GM23338 (cell line): ENCODE data around the gene TRIP4. TPM values are rescaled to one million over a fixed set of nuclear protein-coding genes. Genes with fewer than 3 reads are reported as not detected.

Experiments
- ATAC-seq: fragments of 200-7000 bp; cut with Tn5 transposase; 3 replicates; pipeline ENCODE4 v1.9.1; 2020
- DNase-seq: peaks from one replicate; pipeline ENCODE4 v3.0.0-alpha.2; 2015; ENCODE audit warnings: low spot score
- H2AFZ ChIP-seq: fragments of 200-600 bp; sonication (generic); 2 replicates; pipeline ENCODE4 v1.8.0; 2016; ENCODE audit warnings: antibody characterized with exemption, mild to moderate bottlenecking, moderate library complexity
- H3F3A ChIP-seq: fragments of 200-600 bp; sonication (generic); replicated peaks from 2 replicates; pipeline ENCODE4 v1.8.0; 2017; ENCODE audit warnings: antibody characterized with exemption, mixed run types, low read depth
- H3K27ac ChIP-seq: fragments of 200-600 bp; sonication (generic); 2 replicates; pipeline ENCODE4 v1.6.1; 2016; ENCODE audit warnings: low read depth
- H3K27me3 ChIP-seq: fragments of 200-600 bp; sonication (generic); 2 replicates; pipeline ENCODE4 v1.8.0; 2016; ENCODE audit warnings: mild to moderate bottlenecking, mixed run types, moderate library complexity; ENCODE audit not compliant: insufficient read depth
- H3K36me3 ChIP-seq: fragments of 200-600 bp; sonication (generic); 2 replicates; pipeline ENCODE4 v1.8.0; 2016; ENCODE audit warnings: mild to moderate bottlenecking; ENCODE audit not compliant: insufficient read depth
- H3K4me1 ChIP-seq: fragments of 200-600 bp; sonication (generic); 2 replicates; pipeline ENCODE4 v1.8.0; 2016; ENCODE audit warnings: mild to moderate bottlenecking, moderate library complexity; ENCODE audit not compliant: insufficient read depth
- H3K4me2 ChIP-seq: fragments of 200-600 bp; sonication (generic); 2 replicates; pipeline ENCODE4 v1.7.1; 2017; ENCODE audit warnings: mixed run types
- H3K4me3 ChIP-seq: fragments of 200-600 bp; sonication (generic); 2 replicates; pipeline ENCODE4 v1.6.1; 2016; ENCODE audit warnings: mixed run types
- H3K79me2 ChIP-seq: fragments of 200-600 bp; sonication (generic); replicated peaks from 2 replicates; pipeline ENCODE4 v1.8.0; 2017; ENCODE audit warnings: mild to moderate bottlenecking; ENCODE audit not compliant: insufficient read depth
- H3K9me2 ChIP-seq: fragments of 200-600 bp; sonication (generic); 2 replicates; pipeline ENCODE4 v1.8.0; 2017; ENCODE audit not compliant: insufficient read depth
- H4K20me1 ChIP-seq: fragments of 200-600 bp; sonication (generic); replicated peaks from 2 replicates; pipeline ENCODE4 v1.8.0; 2017; ENCODE audit warnings: mild to moderate bottlenecking; ENCODE audit not compliant: insufficient read depth
- H3K27ac Mint-ChIP-seq: 2 replicates; pipeline ENCODE4 v1.8.0; 2020; ENCODE audit warnings: inconsistent platforms, mild to moderate bottlenecking, moderate library complexity, mixed read lengths
- H3K27me3 Mint-ChIP-seq: 3 replicates; pipeline ENCODE4 v1.8.0; 2022; ENCODE audit warnings: low read depth, mild to moderate bottlenecking, moderate library complexity, mixed read lengths, inconsistent platforms; ENCODE audit not compliant: insufficient read depth, poor library complexity
- H3K36me3 Mint-ChIP-seq: 3 replicates; pipeline ENCODE4 v1.8.0; 2021; ENCODE audit warnings: low read depth, mild to moderate bottlenecking, inconsistent platforms, moderate library complexity, mixed read lengths
- H3K4me1 Mint-ChIP-seq: 3 replicates; pipeline ENCODE4 v1.8.0; 2020; ENCODE audit warnings: mild to moderate bottlenecking, inconsistent platforms, mixed read lengths
- H3K4me3 Mint-ChIP-seq: 3 replicates; pipeline ENCODE4 v1.8.0; 2021; ENCODE audit warnings: moderate library complexity, mild to moderate bottlenecking, inconsistent platforms, mixed read lengths
- H3K9me3 Mint-ChIP-seq: 3 replicates; pipeline ENCODE4 v1.8.0; 2020; ENCODE audit warnings: moderate library complexity, mild to moderate bottlenecking, inconsistent platforms, mixed read lengths
- CREB1 ChIP-seq: fragments of 250-450 bp; sonication (Bioruptor Pico); IDR thresholded peaks from 2 replicates; pipeline ENCODE4 v1.5.0; 2020; ENCODE audit warnings: low read depth, mild to moderate bottlenecking, moderate library complexity
- CTCF ChIP-seq, 2 experiments: fragments of 200-600 bp in 1 of 2; sonication (generic) in 1 of 2; conservative IDR thresholded peaks; 2 replicates each; pipeline versions ENCODE4 v1.5.1 to v1.6.1; 2016 to 2017; ENCODE audit warnings: antibody characterized with exemption in 2 of 2, low read depth in 2 of 2, mild to moderate bottlenecking in 2 of 2, moderate library complexity in 1 of 2
- ETS1 ChIP-seq: IDR thresholded peaks from 2 replicates; pipeline ENCODE4 v1.6.1; 2016; ENCODE audit warnings: antibody characterized with exemption
- EZH2 ChIP-seq: fragments of 200-600 bp; sonication (generic); IDR thresholded peaks from one replicate; pipeline ENCODE4 v1.8.0; 2017; ENCODE audit warnings: antibody characterized with exemption, mild to moderate bottlenecking, low read depth; ENCODE audit not compliant: unreplicated experiment
- EZH2phosphoT487 ChIP-seq: fragments of 200-600 bp; sonication (generic); IDR thresholded peaks from one replicate; pipeline ENCODE4 v1.8.1; 2018; ENCODE audit warnings: antibody characterized with exemption; ENCODE audit not compliant: unreplicated experiment
- JUNB ChIP-seq: IDR thresholded peaks from one replicate; pipeline ENCODE4 v1.6.1; 2016; ENCODE audit warnings: antibody characterized with exemption; ENCODE audit not compliant: unreplicated experiment
- NANOG ChIP-seq: IDR thresholded peaks from 2 replicates; pipeline ENCODE4 v1.6.1; 2016; ENCODE audit warnings: antibody characterized with exemption, borderline replicate concordance
- POLR2AphosphoS5 ChIP-seq: IDR thresholded peaks from 2 replicates; pipeline ENCODE4 v1.6.1; 2016; ENCODE audit warnings: antibody characterized with exemption, low read depth
- REST ChIP-seq: IDR thresholded peaks from one replicate; pipeline ENCODE4 v1.6.1; 2018; ENCODE audit warnings: antibody characterized with exemption; ENCODE audit not compliant: unreplicated experiment
- STAT1 ChIP-seq: IDR thresholded peaks from one replicate; pipeline ENCODE4 v1.6.1; 2016; ENCODE audit warnings: antibody characterized with exemption; ENCODE audit not compliant: unreplicated experiment
- ZNF114 ChIP-seq: fragments of 250-450 bp; sonication (Bioruptor Pico); IDR thresholded peaks from 2 replicates; pipeline ENCODE4 v1.5.0; 2020; ENCODE audit warnings: mild to moderate bottlenecking, moderate library complexity
- ZNF331 ChIP-seq: fragments of 250-450 bp; sonication (Bioruptor Pico); IDR thresholded peaks from 2 replicates; pipeline ENCODE4 v1.5.0; 2020; ENCODE audit warnings: low read depth, mild to moderate bottlenecking, moderate library complexity
- ZNF462 ChIP-seq: fragments of 250-450 bp; sonication (Bioruptor Pico); IDR thresholded peaks from 2 replicates; pipeline ENCODE4 v1.5.0; 2020; ENCODE audit warnings: mild to moderate bottlenecking, moderate library complexity
- polyA plus RNA-seq: library from polyadenylated mRNA; unstranded; fragments of >200 nt; fragmentation: Nextera tagmentation; extraction: Ambion mirVana; gene quantifications from 2 replicates; pipeline ENCODE4 v1.2.1, GENCODE V29; 2016
- total RNA-seq: library from RNA; depleted of rRNA; stranded (reverse); fragments of >200 nt; shearing (Covaris generic); gene quantifications from 2 replicates; pipeline ENCODE4 v1.2.3, GENCODE V29; 2014

The TRIP4 gene
- total and polyA plus RNA-seq, 2 experiments from 2014 or later, result 10.3 to 16.0 TPM

GRCh38 chr15:64452988-64453688, 65.5 kb downstream of the TRIP4 start:
- H3K27ac ChIP-seq, result no peak overlapping the region
- no peaks in the 10 kb centered on the region for H3K9me3 Mint-ChIP-seq
- peaks cover 18% of the 10 kb centered on the region; the same call in 1 of the 2 replicates for H3K4me1 ChIP-seq
- H3K79me2 ChIP-seq, result no peaks in the 10 kb centered on the region
- no peaks in the 10 kb centered on the region for H3K36me3 ChIP-seq
- H3K27me3 Mint-ChIP-seq, result no peaks in the 10 kb centered on the region
- TF ChIP-seq ZNF114 (CRISPR knock-in tag) (no peak), REST (no peak), EZH2 (no peak), ZNF462 (CRISPR knock-in tag) (no peak), CTCF (conservative IDR thresholded peaks at IDR 0.05; ENCODE audit: low read depth in 2 of 2) (no peak), CREB1 (CRISPR knock-in tag) (no peak), EZH2phosphoT487 (no peak), NANOG (no peak), JUNB (no peak), ZNF331 (no peak), POLR2AphosphoS5 (no peak), STAT1 (no peak), ETS1 (no peak)
- H3K4me3 ChIP-seq, result no peak overlapping the region
- no peaks in the 10 kb centered on the region; the same call in 2 of the 3 replicates for H3K36me3 Mint-ChIP-seq
- H3F3A ChIP-seq, result no peaks in the 10 kb centered on the region
- no peaks in the 10 kb centered on the region; the same call in 1 of the 2 replicates for H4K20me1 ChIP-seq
- no peak overlapping the region for H3K4me2 ChIP-seq
- H3K4me1 Mint-ChIP-seq, result peaks cover 23% of the 10 kb centered on the region
- H3K4me3 Mint-ChIP-seq, result no peak overlapping the region
- H3K27ac Mint-ChIP-seq, result no peak overlapping the region
- H3K9me2 ChIP-seq, result no peaks in the 10 kb centered on the region
- no peak for DNase-seq
- H2AFZ ChIP-seq, result no peak overlapping the region
- H3K27me3 ChIP-seq, result no peaks in the 10 kb centered on the region
- ATAC-seq, result no peak
